Suprapubic skin (tissue), 4 donors: ENCODE results near the gene STK17B.

Experiments used
- EP300 ChIP-seq: sonication (generic); formaldehyde crosslinking; IDR thresholded peaks from one replicate; pipeline ENCODE4 v1.6.1; 2017; ENCODE audit warnings: antibody characterized with exemption
- POLR2AphosphoS5 ChIP-seq, 3 donors: sonication (generic); formaldehyde crosslinking; IDR thresholded peaks; one replicate each; pipeline ENCODE4 v1.6.1; 2017; ENCODE audit warnings: antibody characterized with exemption in 3 of 3
- TF ChIP-seq, protein P1 (sequence below), 2 donors: fragments of 200-600 bp in 1 of 2; fragments of 450-650 bp in 1 of 2; sonication (generic) in 1 of 2; IDR thresholded peaks; one replicate each; pipeline ENCODE4 v1.5.1; 2016 to 2019; ENCODE audit warnings: antibody characterized with exemption in 2 of 2, mild to moderate bottlenecking in 1 of 2, moderate library complexity in 1 of 2

DNA sequence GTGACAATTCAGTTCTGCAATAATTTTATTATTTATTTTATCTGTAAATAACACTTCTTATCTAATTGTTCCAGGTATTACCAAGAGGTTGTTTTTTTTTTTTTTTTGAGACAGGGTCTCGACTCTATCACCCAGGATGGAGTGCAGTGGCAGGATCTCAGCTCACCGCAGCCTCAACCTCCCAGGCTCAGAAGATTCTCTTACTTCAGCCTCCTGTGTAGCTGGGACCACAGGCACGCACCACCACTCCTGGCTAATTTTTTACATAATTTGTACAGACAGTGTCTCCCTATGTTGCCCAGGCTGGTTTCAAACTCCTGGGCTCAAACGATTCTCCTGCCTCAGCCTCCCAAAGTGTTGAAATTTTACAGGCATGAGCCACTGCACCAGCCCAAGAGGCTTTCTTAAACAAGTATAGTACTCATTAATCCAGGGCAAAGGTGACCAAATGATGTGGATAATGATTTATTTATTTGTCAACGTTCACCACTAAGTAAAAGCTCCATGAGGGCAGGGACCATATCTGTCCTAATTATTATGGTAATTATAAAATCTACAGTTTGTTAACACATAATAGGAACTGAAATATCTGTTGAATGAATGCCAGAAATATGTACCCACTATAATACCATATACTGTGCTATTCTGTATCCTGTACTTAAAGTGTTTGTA, 12.0 kb downstream of the STK17B start:
- no peak for TF ChIP-seq POLR2AphosphoS5 (IDR thresholded peaks at IDR 0.05)
- TF ChIP-seq, protein P1, sequence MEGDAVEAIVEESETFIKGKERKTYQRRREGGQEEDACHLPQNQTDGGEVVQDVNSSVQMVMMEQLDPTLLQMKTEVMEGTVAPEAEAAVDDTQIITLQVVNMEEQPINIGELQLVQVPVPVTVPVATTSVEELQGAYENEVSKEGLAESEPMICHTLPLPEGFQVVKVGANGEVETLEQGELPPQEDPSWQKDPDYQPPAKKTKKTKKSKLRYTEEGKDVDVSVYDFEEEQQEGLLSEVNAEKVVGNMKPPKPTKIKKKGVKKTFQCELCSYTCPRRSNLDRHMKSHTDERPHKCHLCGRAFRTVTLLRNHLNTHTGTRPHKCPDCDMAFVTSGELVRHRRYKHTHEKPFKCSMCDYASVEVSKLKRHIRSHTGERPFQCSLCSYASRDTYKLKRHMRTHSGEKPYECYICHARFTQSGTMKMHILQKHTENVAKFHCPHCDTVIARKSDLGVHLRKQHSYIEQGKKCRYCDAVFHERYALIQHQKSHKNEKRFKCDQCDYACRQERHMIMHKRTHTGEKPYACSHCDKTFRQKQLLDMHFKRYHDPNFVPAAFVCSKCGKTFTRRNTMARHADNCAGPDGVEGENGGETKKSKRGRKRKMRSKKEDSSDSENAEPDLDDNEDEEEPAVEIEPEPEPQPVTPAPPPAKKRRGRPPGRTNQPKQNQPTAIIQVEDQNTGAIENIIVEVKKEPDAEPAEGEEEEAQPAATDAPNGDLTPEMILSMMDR (IDR thresholded peaks at IDR 0.05), result no peak
- no peak for TF ChIP-seq EP300
